ENCODE data around the gene DPEP2.

DNA sequence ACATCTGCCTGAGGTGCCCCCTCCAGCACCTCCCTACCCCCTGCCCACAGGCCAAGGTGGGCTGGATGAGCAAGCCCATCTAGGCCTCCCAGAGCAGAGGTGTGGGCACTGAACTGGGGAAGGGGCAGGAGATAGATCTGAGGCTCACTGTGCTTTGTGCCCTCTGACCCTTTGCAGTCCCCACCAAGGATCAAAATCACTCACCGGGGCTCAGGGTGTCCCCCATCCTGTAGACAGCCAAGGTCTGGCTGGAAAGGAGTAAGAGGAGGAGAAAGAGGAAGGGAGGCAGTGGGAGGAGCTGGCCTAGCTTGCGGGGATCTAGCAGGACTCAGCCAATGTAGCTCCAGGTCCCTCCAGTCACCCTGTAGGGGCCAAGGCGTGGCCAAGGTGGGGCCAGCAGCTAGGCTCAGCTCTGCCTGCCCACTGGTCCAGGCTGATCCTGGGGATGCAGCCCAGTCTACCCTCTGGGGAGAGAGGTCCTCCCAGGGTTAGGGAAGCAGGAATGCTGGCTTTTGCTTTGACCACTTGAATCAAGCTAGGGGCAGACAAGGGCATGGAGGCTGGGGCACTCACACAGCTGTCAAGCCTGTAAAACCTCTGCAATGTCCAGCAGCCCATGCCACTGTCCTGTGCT, 32.6 kb downstream of the DPEP2 start:
- TF ChIP-seq, protein P1, sequence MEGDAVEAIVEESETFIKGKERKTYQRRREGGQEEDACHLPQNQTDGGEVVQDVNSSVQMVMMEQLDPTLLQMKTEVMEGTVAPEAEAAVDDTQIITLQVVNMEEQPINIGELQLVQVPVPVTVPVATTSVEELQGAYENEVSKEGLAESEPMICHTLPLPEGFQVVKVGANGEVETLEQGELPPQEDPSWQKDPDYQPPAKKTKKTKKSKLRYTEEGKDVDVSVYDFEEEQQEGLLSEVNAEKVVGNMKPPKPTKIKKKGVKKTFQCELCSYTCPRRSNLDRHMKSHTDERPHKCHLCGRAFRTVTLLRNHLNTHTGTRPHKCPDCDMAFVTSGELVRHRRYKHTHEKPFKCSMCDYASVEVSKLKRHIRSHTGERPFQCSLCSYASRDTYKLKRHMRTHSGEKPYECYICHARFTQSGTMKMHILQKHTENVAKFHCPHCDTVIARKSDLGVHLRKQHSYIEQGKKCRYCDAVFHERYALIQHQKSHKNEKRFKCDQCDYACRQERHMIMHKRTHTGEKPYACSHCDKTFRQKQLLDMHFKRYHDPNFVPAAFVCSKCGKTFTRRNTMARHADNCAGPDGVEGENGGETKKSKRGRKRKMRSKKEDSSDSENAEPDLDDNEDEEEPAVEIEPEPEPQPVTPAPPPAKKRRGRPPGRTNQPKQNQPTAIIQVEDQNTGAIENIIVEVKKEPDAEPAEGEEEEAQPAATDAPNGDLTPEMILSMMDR (IDR thresholded peaks at IDR 0.05), result no peak
- no peak for TF ChIP-seq POLR2A (IDR thresholded peaks at IDR 0.05)
